ENCODE results near the gene PLXDC1.
"Not testable (repeated sequence)": the region's sequence is repeated elsewhere in the genome, so short reads cannot be mapped to it uniquely, and the experiment has no call there.

Gene PLXDC1

GRCh38 chr17:39151943-39152818 is 744 bp upstream of the PLXDC1 start:
- peak; percentile 29 for DNase-seq

GRCh38 chr17:39150795-39151149 is 665 bp downstream of the PLXDC1 start:
- DNase-seq, result no peak

- DNase-seq, result no peak
These were observed 1.3 kb downstream of the PLXDC1 start for GRCh38 chr17:39150104-39150634.

DNA sequence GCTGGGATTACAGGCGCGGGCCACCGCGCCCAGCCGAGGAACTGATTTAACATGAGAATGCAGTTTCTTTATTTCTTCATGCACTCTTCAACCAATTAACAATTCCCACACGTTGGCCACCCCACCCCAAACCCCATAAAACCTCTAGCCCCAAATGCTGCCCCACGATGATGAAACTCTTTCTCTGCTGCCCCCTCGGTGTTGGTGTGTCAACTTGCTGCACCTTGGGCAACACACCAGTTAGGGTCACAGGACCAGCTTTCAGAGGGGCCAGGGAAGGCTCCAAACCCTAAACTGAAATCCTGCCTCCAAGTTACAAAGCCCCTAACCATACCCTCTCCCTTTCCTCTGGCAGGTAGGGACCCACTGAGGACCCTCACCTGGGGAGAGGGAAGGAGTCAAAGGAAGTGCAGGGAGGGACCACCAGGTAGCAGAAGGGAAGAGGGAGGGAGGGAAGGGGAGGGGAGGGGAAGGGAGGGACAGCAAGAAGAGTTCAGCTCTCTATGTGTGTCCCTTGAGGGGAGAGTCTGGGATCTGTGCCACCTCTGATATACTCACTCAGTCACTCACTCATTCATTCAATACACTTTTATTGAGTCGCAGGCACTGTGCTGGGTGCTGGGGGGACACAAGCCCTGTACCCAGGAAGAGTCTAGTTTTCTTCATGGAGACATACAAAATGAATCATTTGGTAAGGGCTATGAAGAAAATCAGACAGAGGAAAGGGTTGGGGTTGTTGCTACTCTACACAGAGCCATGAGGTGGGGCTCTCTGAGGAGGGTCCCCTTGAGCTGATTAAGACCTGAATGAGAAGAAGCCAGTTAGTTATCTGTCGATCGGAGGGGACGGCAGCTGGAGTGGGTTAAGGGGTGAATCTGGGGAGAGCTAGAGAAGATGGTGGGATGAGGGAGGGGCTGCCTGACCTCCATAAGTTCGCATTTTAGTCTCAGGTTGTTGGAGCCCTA is 3.9 kb downstream of the PLXDC1 start:
- DNase-seq, result no peak

GRCh38 chr17:39146273-39146672 is 5.2 kb downstream of the PLXDC1 start:
- no peak for DNase-seq

GRCh38 chr17:39145143-39145542 is 6.3 kb downstream of the PLXDC1 start:
- no peak for DNase-seq

DNA sequence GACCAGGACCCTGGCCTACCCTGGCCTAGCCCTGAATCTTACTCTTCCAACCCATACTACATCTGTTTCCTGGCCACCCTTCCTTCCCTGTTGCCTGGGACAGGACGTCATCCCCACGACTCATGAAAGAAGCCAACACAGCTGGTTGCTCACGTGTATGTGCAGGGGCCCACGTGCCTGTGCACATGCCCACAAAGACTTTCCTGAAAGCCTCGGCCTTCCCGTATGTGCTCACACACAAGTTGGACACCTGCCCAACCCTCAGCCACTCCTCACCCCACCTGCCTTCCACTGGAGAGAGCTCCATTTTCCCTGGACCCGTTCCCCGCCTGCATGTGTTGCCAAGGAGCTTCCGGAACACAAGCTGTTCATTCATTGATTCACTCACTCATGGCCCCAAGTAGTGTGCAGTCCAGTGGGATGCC is 7.0 kb downstream of the PLXDC1 start:
- DNase-seq, result peak; percentile 71

GRCh38 chr17:39143552-39144093 is 7.8 kb downstream of the PLXDC1 start:
- DNase-seq, result no peak

DNA sequence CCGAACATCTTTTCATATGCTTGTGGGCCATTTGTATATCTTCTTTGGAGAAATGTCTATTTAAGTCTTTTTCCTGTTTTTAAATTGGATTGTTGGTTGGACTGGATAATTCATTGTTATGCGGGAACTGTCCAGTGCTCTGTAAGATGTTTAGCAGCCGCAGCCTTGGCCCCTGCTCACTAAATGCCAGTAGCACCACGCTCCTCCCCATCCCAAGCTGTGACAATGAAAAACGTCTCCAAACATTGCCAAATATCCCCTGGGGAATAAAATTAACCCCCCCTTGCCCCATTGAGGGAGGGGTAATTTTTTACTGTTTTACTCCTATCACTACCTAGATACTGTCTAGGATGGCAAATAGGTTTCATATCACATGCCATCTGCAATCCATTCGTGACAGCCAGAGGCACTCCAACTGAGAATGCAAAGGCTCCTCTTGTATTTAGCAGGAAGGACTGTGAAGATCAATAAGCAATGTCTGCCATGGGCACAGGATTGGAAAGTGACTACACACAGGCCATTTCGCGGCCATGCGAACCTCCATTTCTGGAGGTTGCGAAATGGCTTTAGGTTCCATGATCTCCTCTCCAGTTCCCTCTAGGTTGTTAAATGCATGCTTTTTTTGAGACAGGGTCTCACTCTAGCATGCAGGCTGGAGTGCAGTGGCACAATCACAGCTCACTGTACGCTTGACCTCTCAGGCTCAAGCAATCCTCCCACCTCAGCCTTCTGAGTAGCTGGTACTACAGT is 9.3 kb downstream of the PLXDC1 start:
- no peak for DNase-seq

GRCh38 chr17:39141294-39141693 is 10.1 kb downstream of the PLXDC1 start:
- no peak for DNase-seq

GRCh38 chr17:39139561-39139960 is 11.9 kb downstream of the PLXDC1 start:
- no peak for DNase-seq

DNA sequence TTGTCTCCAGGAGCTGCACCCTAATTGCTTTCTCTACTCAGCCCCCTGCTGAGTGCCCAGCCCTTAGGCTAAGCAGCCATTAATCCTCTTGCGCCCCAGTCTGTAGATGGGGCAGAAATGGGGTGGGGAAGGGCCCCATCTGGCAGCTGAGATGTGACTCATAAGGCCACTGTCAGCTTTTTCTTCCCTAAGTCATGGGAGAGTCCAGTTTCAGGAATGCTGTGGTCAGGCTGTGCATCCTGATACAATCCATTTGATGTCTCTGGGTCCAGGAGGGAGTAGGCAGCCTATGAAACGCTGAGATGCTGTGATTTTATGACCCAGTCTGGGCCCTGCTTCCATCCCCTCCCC is 12.3 kb downstream of the PLXDC1 start:
- DNase-seq, result no peak

- no peak for DNase-seq
These were observed 12.8 kb downstream of the PLXDC1 start for GRCh38 chr17:39138431-39139160.

DNA sequence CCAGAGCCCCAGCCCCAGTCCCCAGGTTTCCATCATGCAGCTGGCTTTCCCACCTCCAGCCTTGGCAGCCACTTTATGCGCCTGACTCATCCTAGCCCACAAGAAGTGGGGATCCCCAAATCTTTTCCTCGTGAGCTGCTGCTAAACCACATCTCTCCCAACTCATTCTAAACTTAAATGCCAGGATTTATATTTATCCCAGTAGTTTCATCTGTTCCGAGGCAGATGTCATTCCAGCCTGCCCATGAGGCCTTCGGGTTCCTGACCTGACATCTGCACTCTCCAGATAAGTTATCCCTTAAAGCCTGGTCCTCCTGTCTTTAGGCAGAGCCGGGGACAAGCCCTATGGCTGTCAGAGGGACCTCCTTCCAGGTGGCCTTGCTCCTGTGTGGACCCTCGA is 16.6 kb downstream of the PLXDC1 start:
- no peak for DNase-seq

DNA sequence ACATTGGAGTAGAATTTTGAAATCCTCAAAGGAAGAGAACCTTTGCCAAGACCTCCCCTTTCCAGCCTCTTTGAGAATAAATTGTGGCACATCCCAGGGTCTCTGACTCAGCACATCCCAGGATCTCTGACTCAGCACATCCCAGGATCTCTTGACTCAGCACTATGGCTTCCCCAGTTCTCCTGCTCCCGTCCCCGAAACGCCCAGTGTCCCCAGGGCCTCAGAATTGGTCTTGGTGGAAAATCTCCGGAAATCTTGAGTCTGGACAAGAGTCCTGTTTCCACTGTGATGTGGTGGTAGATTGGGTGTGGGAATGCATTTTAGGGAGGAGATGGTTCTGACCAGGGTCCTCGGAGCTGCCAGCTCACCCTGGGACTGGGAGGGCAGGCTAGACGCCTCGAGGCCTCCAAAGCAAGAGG is 19.2 kb downstream of the PLXDC1 start:
- no peak for DNase-seq

DNA sequence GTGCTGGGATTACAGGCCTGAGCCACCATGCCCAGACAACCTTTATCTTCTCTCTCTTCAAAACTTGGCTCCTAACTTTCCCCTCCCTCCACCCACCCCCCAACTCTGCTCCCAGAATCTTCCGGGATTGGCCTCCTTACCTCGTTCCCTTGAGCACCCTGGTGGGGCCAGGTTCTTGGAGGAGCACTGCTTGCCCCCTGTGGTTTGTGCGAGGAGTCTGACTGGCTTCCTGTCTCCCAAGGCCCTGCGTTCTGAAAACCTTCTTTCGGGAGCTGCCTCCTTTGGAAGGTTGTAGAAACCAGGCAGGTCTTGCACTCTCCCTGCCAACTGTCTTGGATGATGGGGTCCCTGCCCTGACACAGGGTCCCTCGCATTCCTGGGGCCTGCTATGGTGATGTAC is 19.8 kb downstream of the PLXDC1 start:
- no peak for DNase-seq

- no peak for DNase-seq
These were observed 21.2 kb downstream of the PLXDC1 start for GRCh38 chr17:39130205-39130604.

DNA sequence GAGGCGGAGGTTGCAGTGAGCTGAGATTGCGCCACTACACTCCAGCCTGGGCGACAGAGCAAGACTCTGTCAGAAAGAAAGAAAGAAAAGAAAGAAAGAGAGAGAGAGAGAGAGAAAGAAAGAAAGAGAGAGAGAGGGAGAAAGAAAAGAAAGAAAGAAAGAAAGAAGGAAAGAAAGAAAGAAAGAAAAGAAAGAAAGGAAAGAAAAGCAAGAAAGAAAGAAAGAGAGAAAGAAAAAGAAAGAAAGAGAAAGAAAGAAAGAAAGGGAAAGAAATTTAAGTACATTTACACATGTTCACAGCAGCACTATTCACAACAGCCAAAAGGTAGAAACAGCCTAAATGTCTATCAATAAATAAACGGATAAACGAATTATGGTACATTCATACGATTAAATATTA is 21.9 kb downstream of the PLXDC1 start:
- not testable (repeated sequence) for DNase-seq

- no peak for DNase-seq
These were observed 25.0 kb downstream of the PLXDC1 start for GRCh38 chr17:39126436-39126835.

DNA sequence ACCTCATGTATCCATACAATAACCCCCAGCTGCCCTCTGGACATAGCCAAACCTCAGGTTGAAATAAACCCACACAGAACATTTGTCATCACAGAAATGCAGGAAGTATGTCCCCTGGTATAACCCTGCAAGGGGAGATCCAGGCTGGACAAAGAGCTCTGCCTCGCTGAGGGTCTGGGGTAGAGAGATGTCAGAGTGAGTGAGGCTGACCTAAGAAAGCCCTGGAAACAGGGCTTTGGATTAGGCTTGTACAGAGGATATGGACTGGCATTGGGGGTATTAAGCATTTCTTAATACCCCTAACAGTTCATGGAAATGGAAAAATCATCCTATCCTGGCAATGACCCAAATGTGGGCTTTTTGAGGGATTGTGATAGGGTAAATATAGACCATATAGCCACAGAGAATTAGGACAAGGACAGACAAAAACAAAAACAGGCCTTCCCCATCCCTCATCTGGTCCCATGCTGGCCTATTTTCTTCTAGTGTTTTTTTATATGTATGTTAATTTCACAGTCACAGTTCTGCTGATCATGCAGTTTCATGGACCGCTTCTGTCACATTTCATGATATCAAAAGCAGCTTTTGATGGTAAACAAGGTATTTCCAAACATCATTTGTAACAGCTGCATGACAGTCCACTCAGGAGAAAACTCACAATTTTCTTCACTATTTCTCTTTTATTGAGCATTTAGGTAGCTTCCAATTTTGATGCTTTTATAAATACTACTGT is 26.1 kb downstream of the PLXDC1 start:
- DNase-seq, result no peak

DNA sequence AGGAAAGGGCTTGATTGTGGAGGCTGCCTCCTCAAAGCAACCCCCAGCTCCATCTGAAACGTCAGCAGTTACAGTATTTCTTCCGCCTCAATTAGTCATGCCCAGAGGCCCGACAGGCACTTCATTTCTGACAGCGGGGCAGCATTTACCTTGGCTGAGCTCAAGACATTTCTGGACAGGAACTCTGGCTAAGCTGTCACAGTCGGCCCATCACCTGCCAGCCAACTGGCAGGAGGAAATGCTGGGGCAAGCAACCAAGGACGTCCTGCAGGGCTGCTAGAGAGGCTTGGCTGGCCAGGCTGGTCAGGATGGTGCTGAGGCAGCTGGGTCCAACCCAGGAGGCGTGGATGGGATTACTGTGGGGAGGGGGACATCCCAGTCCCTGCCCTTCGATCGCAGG is 27.8 kb downstream of the PLXDC1 start:
- no peak for DNase-seq

All from NCI-H510A (cell line).